ENCODE measurements around the gene ST6GALNAC1. TPM values are rescaled to one million over a fixed set of nuclear protein-coding genes. Genes with fewer than 3 reads are reported as not detected.

The ST6GALNAC1 gene
- total and polyA plus RNA-seq, 2 of the 13 experiments (the other 11 are each of a cell fraction or from before 2014, with no cell fraction given): not detected

GRCh38 chr17:76588182-76588581, 55.4 kb downstream of the ST6GALNAC1 start (continued):
- TF ChIP-seq NR2F2 (IDR thresholded peaks at IDR 0.05; ENCODE audit: borderline replicate concordance, low read depth) (peak; percentile 48; the same call in 1 of the 2 replicates), SMAD9 (CRISPR knock-in tag; IDR thresholded peaks at IDR 0.05) (no peak), ZNF335 (CRISPR knock-in tag; IDR thresholded peaks at IDR 0.05) (no peak), SATB2 (CRISPR knock-in tag; IDR thresholded peaks at IDR 0.05) (no peak), CTCF (CRISPR knock-in tag; IDR thresholded peaks at IDR 0.05) (no peak), ZNF460 (CRISPR knock-in tag; IDR thresholded peaks at IDR 0.05; ENCODE audit: borderline replicate concordance) (no peak), NR2F1 (CRISPR knock-in tag; IDR thresholded peaks at IDR 0.05) (peak in 1 of 2 experiments; percentile 31; a peak in 1 of 4 replicates), NKX3-1 (CRISPR knock-in tag; IDR thresholded peaks at IDR 0.05) (no peak), ZNF747 (CRISPR knock-in tag; IDR thresholded peaks at IDR 0.05; ENCODE audit: borderline replicate concordance) (no peak), HNF4A (CRISPR knock-in tag; IDR thresholded peaks at IDR 0.05) (no peak), CHCHD3 (CRISPR knock-in tag; IDR thresholded peaks at IDR 0.05) (no peak), ZSCAN30 (CRISPR knock-in tag; IDR thresholded peaks at IDR 0.05) (no peak), NR2F6 (IDR thresholded peaks at IDR 0.05) (peak; percentile 61), NR2F6 (CRISPR knock-in tag; IDR thresholded peaks at IDR 0.05) (peak; percentile 36; the same call in 1 of the 2 replicates), CBX1 (IDR thresholded peaks at IDR 0.05; ENCODE audit: low read depth) (no peak), SCMH1 (CRISPR knock-in tag; IDR thresholded peaks at IDR 0.05; ENCODE audit: borderline replicate concordance) (no peak), RXRB (CRISPR knock-in tag; IDR thresholded peaks at IDR 0.05; ENCODE audit: borderline replicate concordance) (no peak)

Measured in HepG2 (cell line).